Ishikawa (cell line): ENCODE results near the gene STOX1.

Experiments used
- CEBPB ChIP-seq: IDR thresholded peaks from 2 replicates; pipeline ENCODE4 v1.6.1; 2012
- EGR1 ChIP-seq: IDR thresholded peaks from 2 replicates; pipeline ENCODE4 v1.6.1; 2012
- EP300 ChIP-seq: IDR thresholded peaks from 2 replicates; pipeline ENCODE4 v1.6.1; 2012; ENCODE audit warnings: borderline replicate concordance
- FOXM1 ChIP-seq: IDR thresholded peaks from 2 replicates; pipeline ENCODE4 v1.6.1; 2012; ENCODE audit warnings: low read depth, borderline replicate concordance
- NFIC ChIP-seq: IDR thresholded peaks from 2 replicates; pipeline ENCODE4 v1.6.1; 2012
- RAD21 ChIP-seq: IDR thresholded peaks from 2 replicates; pipeline ENCODE4 v1.6.1; 2012; ENCODE audit warnings: low read depth
- TAF1 ChIP-seq: IDR thresholded peaks from 2 replicates; pipeline ENCODE4 v1.6.1; 2012; ENCODE audit warnings: low read depth, mild to moderate bottlenecking
- TCF12 ChIP-seq: IDR thresholded peaks from 2 replicates; pipeline ENCODE4 v1.6.1; 2012; ENCODE audit warnings: low read depth
- ZBTB7A ChIP-seq: IDR thresholded peaks from 2 replicates; pipeline ENCODE4 v1.6.1; 2012; ENCODE audit warnings: low read depth
- TF ChIP-seq, protein P1 (sequence below): IDR thresholded peaks from 2 replicates; pipeline ENCODE4 v1.6.1; 2012

DNA sequence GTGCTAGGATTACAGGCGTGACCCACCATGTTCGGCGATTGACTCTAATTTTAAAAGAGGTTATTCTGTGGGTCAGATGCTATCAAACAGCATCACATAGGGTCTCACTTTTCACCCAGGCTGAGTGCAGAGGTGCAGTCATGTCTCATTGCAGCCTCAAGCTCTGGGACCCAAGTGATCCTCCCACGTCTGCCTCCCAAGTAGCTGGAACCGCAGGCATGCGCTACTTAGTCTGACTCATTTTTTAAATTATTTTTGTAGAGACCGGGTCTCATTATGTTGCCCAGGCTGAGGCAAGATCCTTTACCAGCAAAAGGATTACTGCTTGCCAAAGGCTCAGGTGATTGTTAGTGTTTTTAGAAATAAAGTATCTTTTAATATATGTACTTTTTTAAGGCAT, 42.9 kb upstream of the STOX1 start:
- TF ChIP-seq FOXM1 (no peak), RAD21 (no peak), EP300 (no peak), TAF1 (no peak), ZBTB7A (no peak), NFIC (no peak), CEBPB (no peak), TCF12 (no peak), EGR1 (no peak)
- TF ChIP-seq, protein P1, sequence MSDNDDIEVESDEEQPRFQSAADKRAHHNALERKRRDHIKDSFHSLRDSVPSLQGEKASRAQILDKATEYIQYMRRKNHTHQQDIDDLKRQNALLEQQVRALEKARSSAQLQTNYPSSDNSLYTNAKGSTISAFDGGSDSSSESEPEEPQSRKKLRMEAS: no peak
